HG02938 (cell line): ENCODE results near the gene SLC13A5.
"Not testable (repeated sequence)": the region's sequence is repeated elsewhere in the genome, so short reads cannot be mapped to it uniquely, and the experiment has no call there.

Source experiments
- ATAC-seq: cut with Tn5 transposase; IDR thresholded peaks from one replicate; pipeline ENCODE4 v1.9.1; 2021; ENCODE audit warnings: mild to moderate bottlenecking, moderate library complexity; ENCODE audit not compliant: unreplicated experiment

The SLC13A5 gene

GRCh38 chr17:6713130-6713917, at the start of gene SLC13A5:
Gene SLC13A5, minus strand, starts transcription at chr17:6713369. Its CDS starts 36 bp downstream, at chr17:6713333.
- ATAC-seq, result no peak

GRCh38 chr17:6761779-6762178, 48.6 kb upstream of the SLC13A5 start:
- no peak for ATAC-seq

GRCh38 chr17:6757747-6758146, 44.6 kb upstream of the SLC13A5 start:
- ATAC-seq, result no peak

- no peak for ATAC-seq
Measured at GRCh38 chr17:6756425-6757031, 43.4 kb upstream of the SLC13A5 start.

GRCh38 chr17:6755731-6756184, 42.6 kb upstream of the SLC13A5 start, which contains the start of gene XAF1:
Gene XAF1, plus strand, starts transcription at chr17:6756046. Its CDS starts 33 bp downstream, at chr17:6756079.
- ATAC-seq, result no peak

- ATAC-seq, result no peak
Measured at GRCh38 chr17:6755281-6755680, 42.1 kb upstream of the SLC13A5 start.

GRCh38 chr17:6753546-6753945, 40.4 kb upstream of the SLC13A5 start:
- ATAC-seq, result no peak

- ATAC-seq, result no peak
Measured at GRCh38 chr17:6753006-6753445, 39.9 kb upstream of the SLC13A5 start.

- ATAC-seq, result no peak
Measured at GRCh38 chr17:6752068-6752909, 39.1 kb upstream of the SLC13A5 start.

- ATAC-seq, result no peak
Measured at GRCh38 chr17:6749519-6749918, 36.4 kb upstream of the SLC13A5 start.

GRCh38 chr17:6748617-6749016, 35.4 kb upstream of the SLC13A5 start:
- ATAC-seq, result no peak

GRCh38 chr17:6746665-6747064, 33.5 kb upstream of the SLC13A5 start:
- ATAC-seq, result not testable (repeated sequence)

GRCh38 chr17:6729531-6729930, 16.4 kb upstream of the SLC13A5 start:
- ATAC-seq, result no peak

GRCh38 chr17:6724009-6724408, 10.8 kb upstream of the SLC13A5 start:
- no peak for ATAC-seq

- no peak for ATAC-seq
Measured at GRCh38 chr17:6721744-6722143, 8.6 kb upstream of the SLC13A5 start.

GRCh38 chr17:6716736-6717135, 3.6 kb upstream of the SLC13A5 start:
- ATAC-seq, result no peak

- no peak for ATAC-seq
Measured at GRCh38 chr17:6714315-6714874, 1.2 kb upstream of the SLC13A5 start.

GRCh38 chr17:6713918-6714271, 726 bp upstream of the SLC13A5 start:
- ATAC-seq, result no peak

GRCh38 chr17:6712854-6713129, 377 bp downstream of the SLC13A5 start:
- ATAC-seq, result no peak

- ATAC-seq, result no peak
Measured at GRCh38 chr17:6712058-6712853, 913 bp downstream of the SLC13A5 start.

GRCh38 chr17:6711681-6712057, 1.5 kb downstream of the SLC13A5 start:
- ATAC-seq, result no peak
